ENCODE measurements around the gene POLR1H. TPM values are rescaled to one million over a fixed set of nuclear protein-coding genes. Genes with fewer than 3 reads are reported as not detected.
A peak's percentile ranks its signal among the peaks of the same experiment; 100 is the strongest.

Gene POLR1H
- polyA plus RNA-seq, 1 donor from 2014 or later = 51.4 TPM

DNA sequence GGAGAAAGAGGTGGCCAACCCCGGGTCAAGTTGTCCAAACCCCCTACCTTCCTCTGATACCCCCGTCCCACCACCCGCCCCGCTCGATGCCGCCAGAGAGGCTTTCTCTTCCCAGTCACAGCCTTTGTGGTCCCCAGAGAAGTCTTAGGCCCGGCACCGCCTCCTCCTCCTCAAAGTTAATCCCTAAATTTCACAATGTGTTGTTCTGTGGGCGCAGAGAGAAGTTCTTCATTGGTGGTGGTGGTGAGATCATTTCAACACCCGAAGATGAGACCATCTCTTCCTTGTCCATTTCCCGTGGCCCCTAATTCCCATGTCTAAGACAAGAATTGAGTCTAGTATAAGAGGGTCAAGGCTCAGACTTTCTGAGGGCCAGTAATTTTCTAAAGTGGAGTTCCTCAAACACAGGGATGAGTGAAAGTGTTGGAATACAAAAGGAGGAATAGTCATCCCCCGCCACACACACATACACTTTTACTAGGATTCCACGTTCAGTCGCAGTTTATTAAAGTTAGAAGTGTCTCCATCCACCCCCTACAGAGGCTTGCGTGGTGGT is 41.4 kb downstream of the POLR1H start:
- no peaks in the 10 kb centered on the region for H4K20me1 ChIP-seq (ENCODE audit: insufficient read depth)
- H3K4me2 ChIP-seq (ENCODE audit: low read length) = no peak overlapping the region
- H3K36me3 ChIP-seq (ENCODE audit: insufficient read depth, low read length) = no peaks in the 10 kb centered on the region
- no peaks in the 10 kb centered on the region for H3K9me2 ChIP-seq (ENCODE audit: insufficient read depth, low read length)
- no peaks in the 10 kb centered on the region for H3K9me3 ChIP-seq (ENCODE audit: low read length)
- H3K79me2 ChIP-seq (replicated peaks; ENCODE audit: insufficient read depth, low read length) = no peaks in the 10 kb centered on the region
- peaks cover 82% of the 10 kb centered on the region for H3K27me3 ChIP-seq (ENCODE audit: insufficient read depth, low read depth, low read length)
- no peak for TF ChIP-seq TAF1 (IDR thresholded peaks at IDR 0.05; ENCODE audit: low read depth)
- no peak for TF ChIP-seq EP300 (conservative IDR thresholded peaks at IDR 0.05; ENCODE audit: poor library complexity, severe bottlenecking)
- no peak for TF ChIP-seq MXI1 (conservative IDR thresholded peaks at IDR 0.05; ENCODE audit: poor library complexity, severe bottlenecking)
- TF ChIP-seq EZH2 (IDR thresholded peaks at IDR 0.05; ENCODE audit: borderline replicate concordance, insufficient read depth, low read length, poor library complexity, severe bottlenecking) = no peak
- no peak for TF ChIP-seq RAD21 (conservative IDR thresholded peaks at IDR 0.05)
- TF ChIP-seq, protein P1, sequence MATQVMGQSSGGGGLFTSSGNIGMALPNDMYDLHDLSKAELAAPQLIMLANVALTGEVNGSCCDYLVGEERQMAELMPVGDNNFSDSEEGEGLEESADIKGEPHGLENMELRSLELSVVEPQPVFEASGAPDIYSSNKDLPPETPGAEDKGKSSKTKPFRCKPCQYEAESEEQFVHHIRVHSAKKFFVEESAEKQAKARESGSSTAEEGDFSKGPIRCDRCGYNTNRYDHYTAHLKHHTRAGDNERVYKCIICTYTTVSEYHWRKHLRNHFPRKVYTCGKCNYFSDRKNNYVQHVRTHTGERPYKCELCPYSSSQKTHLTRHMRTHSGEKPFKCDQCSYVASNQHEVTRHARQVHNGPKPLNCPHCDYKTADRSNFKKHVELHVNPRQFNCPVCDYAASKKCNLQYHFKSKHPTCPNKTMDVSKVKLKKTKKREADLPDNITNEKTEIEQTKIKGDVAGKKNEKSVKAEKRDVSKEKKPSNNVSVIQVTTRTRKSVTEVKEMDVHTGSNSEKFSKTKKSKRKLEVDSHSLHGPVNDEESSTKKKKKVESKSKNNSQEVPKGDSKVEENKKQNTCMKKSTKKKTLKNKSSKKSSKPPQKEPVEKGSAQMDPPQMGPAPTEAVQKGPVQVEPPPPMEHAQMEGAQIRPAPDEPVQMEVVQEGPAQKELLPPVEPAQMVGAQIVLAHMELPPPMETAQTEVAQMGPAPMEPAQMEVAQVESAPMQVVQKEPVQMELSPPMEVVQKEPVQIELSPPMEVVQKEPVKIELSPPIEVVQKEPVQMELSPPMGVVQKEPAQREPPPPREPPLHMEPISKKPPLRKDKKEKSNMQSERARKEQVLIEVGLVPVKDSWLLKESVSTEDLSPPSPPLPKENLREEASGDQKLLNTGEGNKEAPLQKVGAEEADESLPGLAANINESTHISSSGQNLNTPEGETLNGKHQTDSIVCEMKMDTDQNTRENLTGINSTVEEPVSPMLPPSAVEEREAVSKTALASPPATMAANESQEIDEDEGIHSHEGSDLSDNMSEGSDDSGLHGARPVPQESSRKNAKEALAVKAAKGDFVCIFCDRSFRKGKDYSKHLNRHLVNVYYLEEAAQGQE (IDR thresholded peaks at IDR 0.05; ENCODE audit: borderline replicate concordance) = no peak
- TF ChIP-seq POLR2AphosphoS5 (IDR thresholded peaks at IDR 0.05) = no peak
- TF ChIP-seq SMC3 (conservative IDR thresholded peaks at IDR 0.05; ENCODE audit: poor library complexity) = no peak
- TF ChIP-seq, protein P2, sequence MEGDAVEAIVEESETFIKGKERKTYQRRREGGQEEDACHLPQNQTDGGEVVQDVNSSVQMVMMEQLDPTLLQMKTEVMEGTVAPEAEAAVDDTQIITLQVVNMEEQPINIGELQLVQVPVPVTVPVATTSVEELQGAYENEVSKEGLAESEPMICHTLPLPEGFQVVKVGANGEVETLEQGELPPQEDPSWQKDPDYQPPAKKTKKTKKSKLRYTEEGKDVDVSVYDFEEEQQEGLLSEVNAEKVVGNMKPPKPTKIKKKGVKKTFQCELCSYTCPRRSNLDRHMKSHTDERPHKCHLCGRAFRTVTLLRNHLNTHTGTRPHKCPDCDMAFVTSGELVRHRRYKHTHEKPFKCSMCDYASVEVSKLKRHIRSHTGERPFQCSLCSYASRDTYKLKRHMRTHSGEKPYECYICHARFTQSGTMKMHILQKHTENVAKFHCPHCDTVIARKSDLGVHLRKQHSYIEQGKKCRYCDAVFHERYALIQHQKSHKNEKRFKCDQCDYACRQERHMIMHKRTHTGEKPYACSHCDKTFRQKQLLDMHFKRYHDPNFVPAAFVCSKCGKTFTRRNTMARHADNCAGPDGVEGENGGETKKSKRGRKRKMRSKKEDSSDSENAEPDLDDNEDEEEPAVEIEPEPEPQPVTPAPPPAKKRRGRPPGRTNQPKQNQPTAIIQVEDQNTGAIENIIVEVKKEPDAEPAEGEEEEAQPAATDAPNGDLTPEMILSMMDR (IDR thresholded peaks at IDR 0.05; ENCODE audit: poor library complexity, severe bottlenecking) = no peak
- no peak overlapping the region for H2AFZ ChIP-seq (ENCODE audit: low read depth, low read length)
- H3F3A ChIP-seq (ENCODE audit: insufficient read depth, low read length, poor library complexity, severe bottlenecking) = no peaks in the 10 kb centered on the region
- no peak overlapping the region for H3K27ac ChIP-seq (ENCODE audit: low read length)
- no peak overlapping the region for H3K9ac ChIP-seq (ENCODE audit: low read length)
- peak overlapping the region; percentile 57 for H3K4me3 ChIP-seq (ENCODE audit: low read length)

DNA sequence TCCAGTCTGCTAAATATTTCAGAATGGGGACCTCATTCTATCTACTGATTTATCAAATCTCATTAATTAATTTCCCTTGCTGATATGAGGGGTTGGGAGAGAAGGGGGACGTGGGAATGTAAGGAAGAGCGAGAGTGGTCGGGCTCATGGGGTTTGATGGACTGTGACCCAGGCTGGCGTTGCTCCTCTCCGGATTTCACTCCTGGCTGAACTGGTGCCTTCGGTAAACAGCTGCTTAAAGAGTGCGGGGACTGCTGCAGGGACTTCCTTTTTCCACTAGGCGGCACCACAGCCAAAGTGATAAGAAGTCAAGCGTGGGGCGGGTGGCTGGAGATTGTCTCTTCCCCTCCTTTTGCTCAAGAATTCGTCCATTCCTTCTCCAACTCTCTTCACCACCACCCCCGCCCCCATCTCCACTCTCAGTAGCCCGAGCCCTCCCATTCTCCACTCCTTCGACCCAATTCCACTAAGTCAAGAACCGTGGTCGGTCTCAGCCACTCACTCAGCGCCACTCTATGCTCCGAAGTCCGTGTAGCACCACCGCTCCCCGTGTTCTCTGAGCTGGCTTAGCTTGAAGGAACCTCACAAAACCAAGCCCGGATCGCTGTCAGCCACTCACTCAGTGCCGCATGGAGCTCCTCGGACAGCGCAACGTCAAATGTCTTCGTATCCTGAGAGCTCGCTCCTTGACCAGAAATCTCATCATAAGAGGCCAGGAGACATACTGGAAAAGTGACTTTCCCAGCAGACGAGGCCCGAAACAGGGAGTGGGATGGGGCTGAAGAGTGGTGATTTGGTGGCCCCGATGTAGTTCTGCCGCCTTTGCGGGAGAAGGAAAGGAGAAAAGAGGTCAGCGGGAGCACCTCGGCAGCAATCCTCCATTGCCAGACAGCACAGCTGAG is 42.2 kb downstream of the POLR1H start:
- no peaks in the 10 kb centered on the region for H3K79me2 ChIP-seq (replicated peaks; ENCODE audit: insufficient read depth, low read length)
- H3K9me2 ChIP-seq (ENCODE audit: insufficient read depth, low read length) = no peaks in the 10 kb centered on the region
- H3K4me2 ChIP-seq (ENCODE audit: low read length) = no peak overlapping the region
- no peaks in the 10 kb centered on the region for H3K36me3 ChIP-seq (ENCODE audit: insufficient read depth, low read length)
- no peak overlapping the region for H2AFZ ChIP-seq (ENCODE audit: low read depth, low read length)
- TF ChIP-seq POLR2AphosphoS5 (IDR thresholded peaks at IDR 0.05) (no peak), EP300 (conservative IDR thresholded peaks at IDR 0.05; ENCODE audit: poor library complexity, severe bottlenecking) (no peak), MXI1 (conservative IDR thresholded peaks at IDR 0.05; ENCODE audit: poor library complexity, severe bottlenecking) (no peak), RAD21 (conservative IDR thresholded peaks at IDR 0.05) (peak; percentile 70), EZH2 (IDR thresholded peaks at IDR 0.05; ENCODE audit: borderline replicate concordance, insufficient read depth, low read length, poor library complexity, severe bottlenecking) (no peak), SMC3 (conservative IDR thresholded peaks at IDR 0.05; ENCODE audit: poor library complexity) (peak; percentile 69), TAF1 (IDR thresholded peaks at IDR 0.05; ENCODE audit: low read depth) (no peak)
- TF ChIP-seq, protein P1 (IDR thresholded peaks at IDR 0.05; ENCODE audit: borderline replicate concordance) = no peak
- TF ChIP-seq, protein P2 (IDR thresholded peaks at IDR 0.05; ENCODE audit: poor library complexity, severe bottlenecking) = peak; percentile 75
- H3K27me3 ChIP-seq (ENCODE audit: insufficient read depth, low read depth, low read length) = peaks cover 76% of the 10 kb centered on the region
- no peaks in the 10 kb centered on the region for H3K9me3 ChIP-seq (ENCODE audit: low read length)
- H3K9ac ChIP-seq (ENCODE audit: low read length) = no peak overlapping the region
- H3K27ac ChIP-seq (ENCODE audit: low read length) = no peak overlapping the region
- peak overlapping the region; percentile 43 for H3K4me3 ChIP-seq (ENCODE audit: low read length)
- H4K20me1 ChIP-seq (ENCODE audit: insufficient read depth) = no peaks in the 10 kb centered on the region
- no peaks in the 10 kb centered on the region for H3F3A ChIP-seq (ENCODE audit: insufficient read depth, low read length, poor library complexity, severe bottlenecking)
